HL-60 (cell line): Measurements from ENCODE around the gene KRT78.

Experiments used
- DNase-seq, 2 experiments: peaks; one replicate each; pipeline ENCODE4 v3.0.0-alpha.2; 2010 to 2020; ENCODE audit warnings: low read depth in 1 of 2, low spot score in 1 of 2
- H3K27ac ChIP-seq: fragments of 250-450 bp; sonication (Bioruptor Pico); replicated peaks from 2 replicates; pipeline ENCODE4 v1.5.1; 2020; ENCODE audit warnings: mild to moderate bottlenecking, moderate library complexity
- H3K27me3 ChIP-seq: fragments of 250-450 bp; sonication (Bioruptor Pico); 2 replicates; pipeline ENCODE4 v1.5.1; 2021; ENCODE audit warnings: mild to moderate bottlenecking, moderate library complexity; ENCODE audit not compliant: insufficient read depth, poor library complexity, severe bottlenecking
- H3K4me3 ChIP-seq: replicated peaks from 2 replicates; pipeline ENCODE4 v1.5.1; 2011; ENCODE audit warnings: mild to moderate bottlenecking, control low read depth, low read length; ENCODE audit not compliant: insufficient read depth
- GABPA ChIP-seq: IDR thresholded peaks from 2 replicates; pipeline ENCODE4 v1.6.1; 2012; ENCODE audit warnings: low read depth
- POLR2AphosphoS5 ChIP-seq: IDR thresholded peaks from 2 replicates; pipeline ENCODE4 v1.6.1; 2012; ENCODE audit warnings: low read depth
- SPI1 ChIP-seq: IDR thresholded peaks from 2 replicates; pipeline ENCODE4 v1.6.1; 2012; ENCODE audit warnings: low read depth, mild to moderate bottlenecking, borderline replicate concordance
- TF ChIP-seq, protein P1 (sequence below): IDR thresholded peaks from 2 replicates; pipeline ENCODE4 v1.6.1; 2012; ENCODE audit warnings: low read depth; ENCODE audit not compliant: insufficient replicate concordance
- TF ChIP-seq, protein P2 (sequence below): IDR thresholded peaks from one replicate; pipeline ENCODE4 v1.5.1; 2011; ENCODE audit warnings: low read length, control low read depth, inconsistent platforms; ENCODE audit not compliant: insufficient read depth

Gene KRT78

DNA sequence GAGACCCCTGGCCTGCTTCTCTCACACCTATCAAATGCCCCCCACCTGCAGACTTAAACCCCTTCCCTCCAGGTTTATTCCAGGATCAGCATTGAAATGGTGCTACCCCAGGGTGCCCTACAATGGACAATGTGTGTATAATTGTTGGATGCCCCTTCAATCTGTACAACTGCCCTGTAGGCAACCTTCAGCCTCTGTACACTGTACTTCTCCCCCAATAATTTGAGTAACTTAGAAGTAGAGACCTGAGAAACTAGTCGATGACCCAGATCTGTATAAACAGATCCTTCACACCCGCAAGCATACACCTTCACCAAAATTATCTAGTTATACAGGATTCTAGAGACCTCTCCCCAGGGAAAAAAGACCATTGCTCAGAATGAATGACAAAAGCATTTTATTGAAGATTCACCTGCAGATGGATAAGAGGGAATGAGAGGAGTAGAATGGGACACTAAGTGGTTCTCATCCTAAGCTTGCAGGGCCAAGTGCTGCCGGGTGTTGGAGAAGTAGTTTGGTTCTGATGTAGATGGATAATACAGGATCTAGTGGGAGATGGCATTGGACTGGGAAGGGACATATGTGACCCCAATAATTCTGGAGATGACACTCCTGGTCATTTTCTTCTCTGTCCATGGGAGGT, 42.5 kb downstream of the KRT78 start:
- TF ChIP-seq SPI1 (no peak), POLR2AphosphoS5 (no peak), GABPA (no peak)
- TF ChIP-seq, protein P1, sequence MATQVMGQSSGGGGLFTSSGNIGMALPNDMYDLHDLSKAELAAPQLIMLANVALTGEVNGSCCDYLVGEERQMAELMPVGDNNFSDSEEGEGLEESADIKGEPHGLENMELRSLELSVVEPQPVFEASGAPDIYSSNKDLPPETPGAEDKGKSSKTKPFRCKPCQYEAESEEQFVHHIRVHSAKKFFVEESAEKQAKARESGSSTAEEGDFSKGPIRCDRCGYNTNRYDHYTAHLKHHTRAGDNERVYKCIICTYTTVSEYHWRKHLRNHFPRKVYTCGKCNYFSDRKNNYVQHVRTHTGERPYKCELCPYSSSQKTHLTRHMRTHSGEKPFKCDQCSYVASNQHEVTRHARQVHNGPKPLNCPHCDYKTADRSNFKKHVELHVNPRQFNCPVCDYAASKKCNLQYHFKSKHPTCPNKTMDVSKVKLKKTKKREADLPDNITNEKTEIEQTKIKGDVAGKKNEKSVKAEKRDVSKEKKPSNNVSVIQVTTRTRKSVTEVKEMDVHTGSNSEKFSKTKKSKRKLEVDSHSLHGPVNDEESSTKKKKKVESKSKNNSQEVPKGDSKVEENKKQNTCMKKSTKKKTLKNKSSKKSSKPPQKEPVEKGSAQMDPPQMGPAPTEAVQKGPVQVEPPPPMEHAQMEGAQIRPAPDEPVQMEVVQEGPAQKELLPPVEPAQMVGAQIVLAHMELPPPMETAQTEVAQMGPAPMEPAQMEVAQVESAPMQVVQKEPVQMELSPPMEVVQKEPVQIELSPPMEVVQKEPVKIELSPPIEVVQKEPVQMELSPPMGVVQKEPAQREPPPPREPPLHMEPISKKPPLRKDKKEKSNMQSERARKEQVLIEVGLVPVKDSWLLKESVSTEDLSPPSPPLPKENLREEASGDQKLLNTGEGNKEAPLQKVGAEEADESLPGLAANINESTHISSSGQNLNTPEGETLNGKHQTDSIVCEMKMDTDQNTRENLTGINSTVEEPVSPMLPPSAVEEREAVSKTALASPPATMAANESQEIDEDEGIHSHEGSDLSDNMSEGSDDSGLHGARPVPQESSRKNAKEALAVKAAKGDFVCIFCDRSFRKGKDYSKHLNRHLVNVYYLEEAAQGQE: no peak
- TF ChIP-seq, protein P2, sequence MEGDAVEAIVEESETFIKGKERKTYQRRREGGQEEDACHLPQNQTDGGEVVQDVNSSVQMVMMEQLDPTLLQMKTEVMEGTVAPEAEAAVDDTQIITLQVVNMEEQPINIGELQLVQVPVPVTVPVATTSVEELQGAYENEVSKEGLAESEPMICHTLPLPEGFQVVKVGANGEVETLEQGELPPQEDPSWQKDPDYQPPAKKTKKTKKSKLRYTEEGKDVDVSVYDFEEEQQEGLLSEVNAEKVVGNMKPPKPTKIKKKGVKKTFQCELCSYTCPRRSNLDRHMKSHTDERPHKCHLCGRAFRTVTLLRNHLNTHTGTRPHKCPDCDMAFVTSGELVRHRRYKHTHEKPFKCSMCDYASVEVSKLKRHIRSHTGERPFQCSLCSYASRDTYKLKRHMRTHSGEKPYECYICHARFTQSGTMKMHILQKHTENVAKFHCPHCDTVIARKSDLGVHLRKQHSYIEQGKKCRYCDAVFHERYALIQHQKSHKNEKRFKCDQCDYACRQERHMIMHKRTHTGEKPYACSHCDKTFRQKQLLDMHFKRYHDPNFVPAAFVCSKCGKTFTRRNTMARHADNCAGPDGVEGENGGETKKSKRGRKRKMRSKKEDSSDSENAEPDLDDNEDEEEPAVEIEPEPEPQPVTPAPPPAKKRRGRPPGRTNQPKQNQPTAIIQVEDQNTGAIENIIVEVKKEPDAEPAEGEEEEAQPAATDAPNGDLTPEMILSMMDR: no peak
- Histone ChIP-seq H3K4me3 (no peak overlapping the region), H3K27ac (no peak overlapping the region), H3K27me3 (no peaks in the 10 kb centered on the region)
- DNase-seq: no peak

DNA sequence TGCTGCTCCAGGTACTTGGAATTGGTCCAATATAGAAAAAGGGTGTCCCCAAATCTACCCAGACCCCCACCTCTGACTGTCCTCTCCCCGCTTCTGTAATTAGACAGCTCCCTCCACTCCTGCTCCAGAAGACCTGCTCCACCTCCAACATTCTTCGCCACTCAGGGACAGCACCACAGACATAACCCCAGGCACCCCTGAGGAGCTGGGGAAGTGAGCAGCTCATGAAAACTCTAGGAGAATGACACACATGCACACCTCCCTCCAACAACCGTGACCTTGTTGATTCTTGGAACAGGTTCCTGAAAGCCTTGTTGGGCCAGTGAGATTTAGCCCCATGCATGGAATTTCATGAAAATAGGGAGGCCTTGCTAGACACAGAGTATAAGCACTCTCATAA, 43.1 kb downstream of the KRT78 start:
- no peak overlapping the region for H3K27ac ChIP-seq
- no peaks in the 10 kb centered on the region for H3K27me3 ChIP-seq
- TF ChIP-seq POLR2AphosphoS5 (no peak), GABPA (no peak), SPI1 (no peak)
- TF ChIP-seq, protein P1: no peak
- TF ChIP-seq, protein P2: no peak
- H3K4me3 ChIP-seq: no peak overlapping the region
- no peak for DNase-seq

GRCh38 chr12:52805000-52805399, 43.8 kb downstream of the KRT78 start:
- no peak for TF ChIP-seq POLR2AphosphoS5
- TF ChIP-seq SPI1: peak; percentile 37; the same call in 1 of the 2 replicates
- Histone ChIP-seq H3K4me3 (no peak overlapping the region), H3K27ac (no peak overlapping the region), H3K27me3 (no peaks in the 10 kb centered on the region)
- no peak for DNase-seq

DNA sequence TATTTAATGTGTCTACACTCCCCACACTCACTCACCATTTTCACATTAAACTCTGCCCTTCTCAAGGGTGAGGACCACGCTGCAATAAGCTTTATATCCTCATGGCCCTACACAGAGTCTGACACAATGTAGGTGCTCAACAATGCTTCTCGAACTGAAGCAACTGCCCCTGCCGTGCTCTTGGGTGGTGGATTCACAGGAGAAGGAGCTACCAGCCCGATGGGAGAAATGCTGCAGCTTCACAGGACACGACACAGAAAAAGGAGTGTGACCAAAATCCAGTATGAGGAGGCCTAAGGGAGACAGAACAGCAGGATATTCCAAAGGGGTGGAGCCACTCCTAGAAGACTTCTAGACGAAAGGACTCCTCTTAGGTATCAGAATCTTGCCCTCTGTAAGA, 46.4 kb downstream of the KRT78 start:
- DNase-seq: no peak
- no peak for TF ChIP-seq GABPA
- TF ChIP-seq SPI1: no peak
- TF ChIP-seq, protein P1: no peak
- TF ChIP-seq, protein P2: no peak
- no peak for TF ChIP-seq POLR2AphosphoS5
- H3K4me3 ChIP-seq: no peak overlapping the region
- H3K27me3 ChIP-seq: no peaks in the 10 kb centered on the region
- no peak overlapping the region for H3K27ac ChIP-seq
